Aorta (tissue), 5 donors: ENCODE measurements around the gene HIVEP2. TPM values are rescaled to one million over a fixed set of nuclear protein-coding genes. Genes with fewer than 3 reads are reported as not detected.

ENCODE experiments used
- ATAC-seq: fragments of 200-7000 bp; cut with Tn5 transposase; one replicate; pipeline ENCODE4 v1.9.1; 2022; ENCODE audit warnings: moderate library complexity; ENCODE audit not compliant: low FRiP score
- DNase-seq, 2 donors: peaks; one replicate each; pipeline ENCODE4 v3.0.0-alpha.2; 2020
- H3K27ac ChIP-seq, 2 donors: one replicate each; pipeline ENCODE4 v1.5.1; 2013; ENCODE audit warnings: low read length in 2 of 2, mild to moderate bottlenecking in 2 of 2, moderate library complexity in 2 of 2, control low read depth in 1 of 2, inconsistent platforms in 1 of 2, low read depth in 1 of 2
- H3K27me3 ChIP-seq, 2 donors: one replicate each; pipeline ENCODE4 v1.6.1; 2013; ENCODE audit warnings: control low read depth in 1 of 2, low read length in 1 of 2, mild to moderate bottlenecking in 1 of 2, moderate library complexity in 1 of 2; ENCODE audit not compliant: insufficient read depth in 2 of 2, control insufficient read depth in 1 of 2
- H3K36me3 ChIP-seq, 2 donors: one replicate each; pipeline ENCODE4 v1.6.1; 2013; ENCODE audit warnings: control low read depth in 1 of 2, low read length in 1 of 2, mild to moderate bottlenecking in 1 of 2; ENCODE audit not compliant: insufficient read depth in 2 of 2, control insufficient read depth in 1 of 2
- H3K4me1 ChIP-seq, 2 donors: one replicate each; pipeline ENCODE4 v1.6.1; 2013; ENCODE audit warnings: low read length in 2 of 2, control low read depth in 1 of 2, mild to moderate bottlenecking in 1 of 2, moderate library complexity in 1 of 2; ENCODE audit not compliant: insufficient read depth in 2 of 2, control insufficient read depth in 1 of 2
- H3K4me3 ChIP-seq, 2 donors: one replicate each; pipeline ENCODE4 v1.5.1; 2013; ENCODE audit warnings: low read length in 2 of 2, control low read depth in 1 of 2, mild to moderate bottlenecking in 1 of 2
- H3K9me3 ChIP-seq: one replicate; pipeline ENCODE4 v1.6.1; 2013; ENCODE audit warnings: mild to moderate bottlenecking, low read length; ENCODE audit not compliant: control insufficient read depth
- WGBS, 2 donors: extraction: QIAGEN DNeasy Blood & Tissue Kit; methylation state at CpG; one replicate each; pipeline ENCODE4 v1.1.7; 2013; 5-methylcytosine and 5-hydroxymethylcytosine counted together
- intact Hi-C, 2 donors: fragments of 100-400 bp; cut with DNase I; formaldehyde crosslinking; loops; one replicate each; pipeline versions ENCODE4 v1.14.2 to v1.15.0; 2022
- polyA plus RNA-seq, 2 donors: library from polyadenylated mRNA; stranded (reverse); fragments of 200-250 nt; gene quantifications; one replicate each; pipeline ENCODE4 v1.2.3, GENCODE V29; 2013
- total RNA-seq, 2 donors: library from RNA; stranded (reverse); fragmentation: NEBNext Ultra II Directional; extraction: Animal tissue kit (Norgen Biotek cat#: 25700); gene quantifications; one replicate each; pipeline ENCODE4 v1.2.1, GENCODE V29; 2021
- donor health status: healthy with polysubstance abuse.
- donor health status: Bipolar disorder and iron deficiency.
- donor health status: DM: no; HTN: no; CAD: no.
- donor health status: DM: no; HTN: no; CAD: no.
- donor health status: DM: yes; HTN: yes; CAD: no.

HIVEP2 gene
- total and polyA plus RNA-seq, 4 donors = 5.3 to 36.8 (median 20.4) TPM

GRCh38 chr6:142872376-142872775, 72.6 kb downstream of the HIVEP2 start:
- no peak overlapping the region for H3K27ac ChIP-seq
- DNase-seq (no peak), ATAC-seq (no peak)
- H3K4me1 ChIP-seq = peaks cover 4 to 9% of the 10 kb centered on the region in 2 donors
- no peaks in the 10 kb centered on the region for H3K36me3 ChIP-seq
- WGBS, 2 donors = 65 to 73% methylated on average over 3 of the region's 3 CpGs
- no peaks in the 10 kb centered on the region for H3K27me3 ChIP-seq
- intact Hi-C loops = no loop called here
- H3K4me3 ChIP-seq = no peak overlapping the region
- H3K9me3 ChIP-seq = no peaks in the 10 kb centered on the region

- intact Hi-C loops = no loop called here
- Histone ChIP-seq H3K9me3 (no peaks in the 10 kb centered on the region), H3K27ac (no peak overlapping the region), H3K36me3 (no peaks in the 10 kb centered on the region), H3K4me1 (peaks cover 4 to 9% of the 10 kb centered on the region in 2 donors), H3K27me3 (no peaks in the 10 kb centered on the region), H3K4me3 (no peak overlapping the region)
- DNase-seq (no peak), ATAC-seq (peak; percentile 65)
- 44 to 50% methylated on average over 4 of the region's 4 CpGs for WGBS, 2 donors
Measured at GRCh38 chr6:142871910-142872331, 73.1 kb downstream of the HIVEP2 start.

GRCh38 chr6:142870787-142871415, 74.1 kb downstream of the HIVEP2 start:
- Histone ChIP-seq H3K9me3 (no peaks in the 10 kb centered on the region), H3K4me3 (no peak overlapping the region), H3K36me3 (no peaks in the 10 kb centered on the region), H3K4me1 (peaks cover 4 to 9% of the 10 kb centered on the region in 2 donors), H3K27me3 (no peaks in the 10 kb centered on the region), H3K27ac (no peak overlapping the region)
- intact Hi-C loops = no loop called here
- ATAC-seq (no peak), DNase-seq (no peak)
- WGBS, 2 donors = 80 to 97% methylated on average over 4 of the region's 4 CpGs

- H3K4me3 ChIP-seq = no peak overlapping the region
- intact Hi-C loops = no loop called here
- no peaks in the 10 kb centered on the region for H3K27me3 ChIP-seq
- H3K36me3 ChIP-seq = no peaks in the 10 kb centered on the region
- H3K27ac ChIP-seq = no peak overlapping the region
- WGBS, 2 donors = 75 to 84% methylated on average over 2 of the region's 2 CpGs
- ATAC-seq (no peak), DNase-seq (no peak)
- H3K4me1 ChIP-seq = peaks cover 4 to 6% of the 10 kb centered on the region in 2 donors
- H3K9me3 ChIP-seq = no peaks in the 10 kb centered on the region
Measured at GRCh38 chr6:142868917-142869316, 76.1 kb downstream of the HIVEP2 start.

GRCh38 chr6:142867988-142868812, 76.8 kb downstream of the HIVEP2 start:
- 10 to 12% methylated on average over 5 of the region's 5 CpGs for WGBS, 2 donors
- ATAC-seq = peak; percentile 43
- DNase-seq = no peak
- Histone ChIP-seq H3K27ac (no peak overlapping the region), H3K9me3 (no peaks in the 10 kb centered on the region), H3K27me3 (no peaks in the 10 kb centered on the region), H3K4me3 (no peak overlapping the region), H3K36me3 (no peaks in the 10 kb centered on the region), H3K4me1 (peaks cover 2 to 6% of the 10 kb centered on the region in 2 donors)
- intact Hi-C loops = no loop called here

- no peak overlapping the region for H3K27ac ChIP-seq
- intact Hi-C loops = no loop called here
- H3K9me3 ChIP-seq = no peaks in the 10 kb centered on the region
- H3K4me3 ChIP-seq = no peak overlapping the region
- ATAC-seq (no peak), DNase-seq (no peak)
- WGBS, 2 donors = 35 to 42% methylated on average over 4 of the region's 4 CpGs
- peaks cover 2 to 4% of the 10 kb centered on the region in 2 donors for H3K4me1 ChIP-seq
- H3K27me3 ChIP-seq = no peaks in the 10 kb centered on the region
- no peaks in the 10 kb centered on the region for H3K36me3 ChIP-seq
Measured at GRCh38 chr6:142867355-142867801, 77.6 kb downstream of the HIVEP2 start.

GRCh38 chr6:142863981-142864380, 81.0 kb downstream of the HIVEP2 start:
- ATAC-seq = no peak
- no peaks in the 10 kb centered on the region for H3K36me3 ChIP-seq
- H3K4me1 ChIP-seq = no peaks in the 10 kb centered on the region
- H3K9me3 ChIP-seq = no peaks in the 10 kb centered on the region
- WGBS, 2 donors = 61 to 72% methylated on average over 2 of the region's 2 CpGs
- H3K4me3 ChIP-seq = no peak overlapping the region
- DNase-seq = no peak
- H3K27ac ChIP-seq = no peak overlapping the region
- H3K27me3 ChIP-seq = no peaks in the 10 kb centered on the region
- intact Hi-C loops = no loop called here

- H3K4me3 ChIP-seq = no peak overlapping the region
- intact Hi-C loops = no loop called here
- H3K36me3 ChIP-seq = no peaks in the 10 kb centered on the region
- no peaks in the 10 kb centered on the region for H3K4me1 ChIP-seq
- H3K9me3 ChIP-seq = no peaks in the 10 kb centered on the region
- no peak overlapping the region for H3K27ac ChIP-seq
- WGBS, 2 donors = 92 to 97% methylated on average over 3 of the region's 3 CpGs
- no peak for ATAC-seq
- DNase-seq = no peak
- H3K27me3 ChIP-seq = no peaks in the 10 kb centered on the region
Measured at GRCh38 chr6:142861711-142862110, 83.3 kb downstream of the HIVEP2 start.

GRCh38 chr6:142860498-142860897, 84.5 kb downstream of the HIVEP2 start:
- intact Hi-C loops = no loop called here
- H3K4me3 ChIP-seq = no peak overlapping the region
- no peaks in the 10 kb centered on the region for H3K4me1 ChIP-seq
- no peak overlapping the region for H3K27ac ChIP-seq
- WGBS, 2 donors = 97% methylated on average over 6 of the region's 6 CpGs
- H3K36me3 ChIP-seq = no peaks in the 10 kb centered on the region
- DNase-seq (no peak), ATAC-seq (no peak)
- no peaks in the 10 kb centered on the region for H3K9me3 ChIP-seq
- H3K27me3 ChIP-seq = no peaks in the 10 kb centered on the region
